GM12875 (cell line): ENCODE results near the gene DNAH7.

Experiments
- H3K4me3 ChIP-seq: one replicate; pipeline ENCODE4 v1.5.1; 2011; ENCODE audit warnings: low read depth, low read length, control low read depth
- TF ChIP-seq, protein P1 (sequence below): IDR thresholded peaks from 2 replicates; pipeline ENCODE4 v1.5.1; 2011; ENCODE audit warnings: low read depth, mild to moderate bottlenecking, control low read depth, inconsistent platforms, low read length, moderate library complexity, borderline replicate concordance; ENCODE audit not compliant: insufficient read depth

The DNAH7 gene

DNA sequence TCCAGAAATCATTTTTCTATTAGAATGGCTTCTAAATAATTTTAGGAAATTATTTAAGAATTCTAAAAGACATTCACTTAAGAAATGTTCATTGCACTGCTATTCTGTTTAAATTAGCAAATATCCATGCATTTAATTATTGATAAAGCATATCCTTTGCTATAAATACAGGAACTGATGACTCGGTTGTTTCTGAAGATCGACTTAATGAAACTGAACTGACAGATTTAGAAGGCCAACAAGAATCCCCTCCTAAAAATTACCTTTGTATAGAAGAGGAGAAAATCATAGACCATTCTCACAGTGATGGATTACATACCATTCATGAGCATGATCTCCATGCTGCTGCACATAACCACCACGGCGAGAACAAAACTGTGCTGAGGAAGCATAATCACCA lies 352.2 kb downstream of the DNAH7 start:
- no peak overlapping the region for H3K4me3 ChIP-seq
- TF ChIP-seq, protein P1, sequence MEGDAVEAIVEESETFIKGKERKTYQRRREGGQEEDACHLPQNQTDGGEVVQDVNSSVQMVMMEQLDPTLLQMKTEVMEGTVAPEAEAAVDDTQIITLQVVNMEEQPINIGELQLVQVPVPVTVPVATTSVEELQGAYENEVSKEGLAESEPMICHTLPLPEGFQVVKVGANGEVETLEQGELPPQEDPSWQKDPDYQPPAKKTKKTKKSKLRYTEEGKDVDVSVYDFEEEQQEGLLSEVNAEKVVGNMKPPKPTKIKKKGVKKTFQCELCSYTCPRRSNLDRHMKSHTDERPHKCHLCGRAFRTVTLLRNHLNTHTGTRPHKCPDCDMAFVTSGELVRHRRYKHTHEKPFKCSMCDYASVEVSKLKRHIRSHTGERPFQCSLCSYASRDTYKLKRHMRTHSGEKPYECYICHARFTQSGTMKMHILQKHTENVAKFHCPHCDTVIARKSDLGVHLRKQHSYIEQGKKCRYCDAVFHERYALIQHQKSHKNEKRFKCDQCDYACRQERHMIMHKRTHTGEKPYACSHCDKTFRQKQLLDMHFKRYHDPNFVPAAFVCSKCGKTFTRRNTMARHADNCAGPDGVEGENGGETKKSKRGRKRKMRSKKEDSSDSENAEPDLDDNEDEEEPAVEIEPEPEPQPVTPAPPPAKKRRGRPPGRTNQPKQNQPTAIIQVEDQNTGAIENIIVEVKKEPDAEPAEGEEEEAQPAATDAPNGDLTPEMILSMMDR = no peak

DNA sequence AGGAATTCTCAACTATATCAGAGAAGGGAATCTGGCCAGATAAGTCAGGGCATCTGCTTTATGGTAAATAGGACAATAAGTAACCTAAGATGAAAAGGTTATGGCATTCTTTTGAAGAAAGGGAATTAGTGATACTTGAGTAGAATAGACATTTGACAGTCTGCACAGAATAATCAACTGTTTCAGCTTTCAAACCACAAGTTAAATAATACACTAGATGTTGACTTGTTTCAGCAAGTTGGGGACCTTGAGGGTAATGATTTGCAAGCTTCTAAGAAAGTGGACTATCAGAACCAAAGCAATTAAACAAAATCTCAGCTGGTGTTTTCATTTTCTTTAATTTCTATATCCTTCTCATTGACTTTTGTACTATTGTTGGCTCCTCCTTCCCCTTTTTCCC lies 357.2 kb downstream of the DNAH7 start:
- TF ChIP-seq, protein P1 = no peak
- H3K4me3 ChIP-seq = no peak overlapping the region

DNA sequence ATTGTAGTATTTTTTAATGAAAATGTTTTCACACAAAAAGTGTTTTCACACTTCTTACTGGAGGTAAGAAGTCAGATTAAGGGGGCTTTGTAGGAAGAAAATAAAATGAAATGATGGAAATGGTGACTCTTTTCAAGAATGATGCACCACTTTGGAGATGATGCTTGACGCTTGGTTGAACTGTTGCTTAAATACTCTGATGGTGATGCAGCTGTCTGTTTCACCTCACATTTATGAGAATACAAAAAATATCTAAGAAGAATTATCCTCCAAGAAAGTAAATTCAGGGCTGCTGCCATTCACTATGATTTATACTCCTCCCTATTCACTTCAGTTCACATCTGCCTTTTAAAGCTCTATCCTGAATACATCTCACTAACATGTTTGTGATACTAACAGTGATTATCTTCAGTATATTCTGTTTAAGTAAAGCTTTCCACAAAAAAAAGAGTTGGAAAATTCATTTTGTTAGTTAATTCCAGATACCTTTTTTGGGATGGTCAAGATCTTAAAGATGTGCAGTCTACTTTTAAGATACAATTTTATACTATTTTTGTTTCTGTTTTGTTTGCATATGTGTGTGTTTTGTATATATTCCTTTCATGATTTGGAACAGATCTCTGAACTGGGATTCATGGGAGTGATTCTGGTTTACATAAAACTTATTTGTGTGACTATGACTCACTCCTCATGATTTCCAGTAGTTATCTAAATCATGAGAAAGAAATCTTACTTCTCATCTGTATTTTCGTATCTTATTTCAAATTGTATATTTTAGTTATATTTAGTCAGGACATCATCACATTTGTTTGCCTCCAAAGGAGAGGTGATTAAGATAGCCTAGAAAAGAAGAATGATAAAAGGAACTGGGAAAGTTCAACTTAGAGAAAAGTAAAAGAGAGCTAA lies 358.5 kb downstream of the DNAH7 start:
- H3K4me3 ChIP-seq = no peak overlapping the region
- TF ChIP-seq, protein P1 = no peak

DNA sequence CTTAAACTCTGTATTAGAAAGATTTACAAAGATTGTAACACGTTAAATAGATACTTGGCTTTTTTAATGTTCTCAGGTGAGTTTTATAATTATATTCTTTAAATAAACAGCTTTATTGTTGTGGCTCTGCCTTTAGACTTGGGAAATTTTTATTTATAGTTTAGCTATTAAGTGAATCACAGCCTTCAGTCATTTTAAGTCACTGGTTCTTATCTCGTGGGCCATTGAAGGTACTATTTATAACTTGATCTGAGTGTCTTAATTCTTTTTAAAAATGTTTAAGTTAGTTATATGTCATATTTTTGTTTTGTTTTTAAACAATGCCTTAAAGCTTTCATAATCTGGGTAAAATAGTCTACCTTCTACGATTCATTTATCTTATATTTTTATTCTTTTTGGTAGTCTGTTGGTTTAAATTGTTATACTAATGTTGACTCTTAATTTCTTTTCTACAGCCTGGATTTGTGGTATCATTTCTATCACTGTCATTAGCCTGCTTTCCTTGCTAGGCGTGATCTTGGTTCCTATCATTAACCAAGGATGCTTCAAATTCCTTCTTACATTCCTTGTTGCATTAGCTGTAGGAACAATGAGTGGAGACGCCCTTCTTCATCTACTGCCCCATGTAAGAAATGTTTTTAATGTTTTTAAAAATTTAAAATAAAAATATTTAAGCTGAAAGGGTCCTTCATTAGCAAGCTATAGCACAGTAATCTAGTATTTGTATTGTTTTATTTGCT lies 362.3 kb downstream of the DNAH7 start:
- H3K4me3 ChIP-seq = no peak overlapping the region
- TF ChIP-seq, protein P1 = no peak

DNA sequence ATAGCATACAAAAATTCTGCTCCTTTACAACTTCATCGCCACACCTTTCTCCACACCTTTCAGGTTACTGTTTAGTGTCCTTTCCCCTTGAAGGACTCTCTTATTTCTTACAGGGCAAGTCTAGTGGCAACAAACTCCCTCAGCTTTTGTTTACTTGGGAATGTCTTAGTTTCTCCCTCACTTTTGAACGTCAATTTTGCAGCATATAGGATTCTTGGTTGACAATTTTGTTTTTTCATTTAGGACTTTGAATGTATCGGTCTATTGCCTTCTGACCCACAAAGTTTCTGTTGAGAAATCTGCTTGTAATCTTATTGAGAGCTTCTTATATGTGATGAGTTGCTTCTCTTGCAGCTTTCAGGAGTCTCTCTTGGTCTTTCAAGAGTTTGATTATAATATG lies 368.2 kb downstream of the DNAH7 start:
- TF ChIP-seq, protein P1 = no peak
- H3K4me3 ChIP-seq = no peak overlapping the region

DNA sequence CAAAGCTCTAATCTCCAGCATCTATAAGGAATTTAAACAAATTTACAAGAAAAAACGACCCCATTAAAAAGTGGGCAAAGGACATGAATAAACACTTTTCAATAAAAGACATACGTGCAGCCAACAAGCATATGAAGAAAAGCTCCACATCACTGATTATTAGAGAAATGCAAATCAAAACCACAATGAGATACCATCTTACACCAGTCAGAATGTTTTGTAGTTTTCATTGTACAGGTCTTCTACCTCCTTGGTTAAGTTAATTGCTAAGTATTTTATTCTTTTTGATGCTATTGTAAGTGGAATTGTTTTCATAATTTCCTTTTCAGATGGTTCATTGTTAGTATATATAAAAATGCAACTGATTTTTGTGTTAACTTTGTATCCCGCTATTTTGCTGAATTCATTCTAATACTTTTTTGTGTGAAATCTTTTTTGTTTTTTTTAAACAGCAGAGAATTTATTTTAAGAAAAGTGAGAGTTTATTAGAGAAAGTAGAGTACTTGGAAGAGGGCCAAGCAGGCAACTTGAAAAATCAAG lies 370.9 kb downstream of the DNAH7 start:
- TF ChIP-seq, protein P1 = no peak
- H3K4me3 ChIP-seq = no peak overlapping the region
